Keratinocyte (primary cell): ENCODE data around the gene HSDL2.
"Not testable (repeated sequence)": the region's sequence is repeated elsewhere in the genome, so short reads cannot be mapped to it uniquely, and the experiment has no call there.

ENCODE experiments used
- EZH2 ChIP-seq: IDR thresholded peaks from one replicate; pipeline ENCODE4 v1.6.1; 2012; ENCODE audit warnings: inconsistent platforms, mild to moderate bottlenecking, low read length, moderate library complexity
- TF ChIP-seq, protein P1 (sequence below), 3 experiments: IDR thresholded peaks in 1 of 3; conservative IDR thresholded peaks in 1 of 3; optimal IDR thresholded peaks in 1 of 3; 2 replicates in 2 of 3; 3 replicates in 1 of 3; pipeline versions ENCODE3 to v1.5.1; 2011; ENCODE audit warnings: low read length in 3 of 3, mild to moderate bottlenecking in 3 of 3, moderate library complexity in 2 of 3, control low read depth in 1 of 3, inconsistent platforms in 1 of 3; ENCODE audit not compliant: insufficient read depth in 2 of 3; ENCODE audit errors: extremely low read depth in 1 of 3

GRCh38 chr9:112374232-112374631, 5.7 kb upstream of the HSDL2 start:
- TF ChIP-seq, protein P1, sequence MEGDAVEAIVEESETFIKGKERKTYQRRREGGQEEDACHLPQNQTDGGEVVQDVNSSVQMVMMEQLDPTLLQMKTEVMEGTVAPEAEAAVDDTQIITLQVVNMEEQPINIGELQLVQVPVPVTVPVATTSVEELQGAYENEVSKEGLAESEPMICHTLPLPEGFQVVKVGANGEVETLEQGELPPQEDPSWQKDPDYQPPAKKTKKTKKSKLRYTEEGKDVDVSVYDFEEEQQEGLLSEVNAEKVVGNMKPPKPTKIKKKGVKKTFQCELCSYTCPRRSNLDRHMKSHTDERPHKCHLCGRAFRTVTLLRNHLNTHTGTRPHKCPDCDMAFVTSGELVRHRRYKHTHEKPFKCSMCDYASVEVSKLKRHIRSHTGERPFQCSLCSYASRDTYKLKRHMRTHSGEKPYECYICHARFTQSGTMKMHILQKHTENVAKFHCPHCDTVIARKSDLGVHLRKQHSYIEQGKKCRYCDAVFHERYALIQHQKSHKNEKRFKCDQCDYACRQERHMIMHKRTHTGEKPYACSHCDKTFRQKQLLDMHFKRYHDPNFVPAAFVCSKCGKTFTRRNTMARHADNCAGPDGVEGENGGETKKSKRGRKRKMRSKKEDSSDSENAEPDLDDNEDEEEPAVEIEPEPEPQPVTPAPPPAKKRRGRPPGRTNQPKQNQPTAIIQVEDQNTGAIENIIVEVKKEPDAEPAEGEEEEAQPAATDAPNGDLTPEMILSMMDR (optimal IDR thresholded peaks at IDR 0.05 in 1 of 3, IDR thresholded peaks at IDR 0.05 in 1 of 3, conservative IDR thresholded peaks at IDR 0.05 in 1 of 3; ENCODE audit: extremely low read depth in 1 of 3, insufficient read depth in 2 of 3, low read length in 3 of 3): not testable (repeated sequence)
- not testable (repeated sequence) for TF ChIP-seq EZH2
